HCT116 (cell line): ENCODE measurements around the gene DCTN2.

ENCODE experiments used
- EZH2phosphoT487 ChIP-seq: fragments of 200-600 bp; IDR thresholded peaks from 2 replicates; pipeline ENCODE4 v1.6.1; 2018; ENCODE audit warnings: antibody characterized with exemption, borderline replicate concordance
- POLR2A ChIP-seq: IDR thresholded peaks from 2 replicates; pipeline ENCODE4 v1.7.0; 2011; ENCODE audit warnings: borderline replicate concordance; ENCODE audit not compliant: insufficient read depth, insufficient read length; ENCODE audit errors: extremely low read depth
- POLR2AphosphoS5 ChIP-seq: IDR thresholded peaks from 2 replicates; pipeline ENCODE4 v1.6.1; 2011; ENCODE audit warnings: mild to moderate bottlenecking, low read depth, low read length, moderate library complexity
- SRF ChIP-seq: IDR thresholded peaks from 2 replicates; pipeline ENCODE4 v1.6.1; 2012; ENCODE audit warnings: low read depth
- TF ChIP-seq, protein P1 (sequence below): IDR thresholded peaks from 2 replicates; pipeline ENCODE4 v1.6.1; 2012
- TF ChIP-seq, protein P2 (sequence below), 3 experiments: fragments of 200-600 bp in 1 of 3; sonication (generic) in 1 of 3; IDR thresholded peaks in 2 of 3; conservative IDR thresholded peaks in 1 of 3; 2 replicates each; pipeline ENCODE4 v1.5.1; 2012 to 2017; ENCODE audit warnings: low read depth in 2 of 3, low read length in 2 of 3, antibody characterized with exemption in 1 of 3, borderline replicate concordance in 1 of 3, control low read depth in 1 of 3, mild to moderate bottlenecking in 1 of 3, mixed read lengths in 1 of 3, mixed run types in 1 of 3, moderate library complexity in 1 of 3; ENCODE audit not compliant: insufficient read depth in 1 of 3

DNA sequence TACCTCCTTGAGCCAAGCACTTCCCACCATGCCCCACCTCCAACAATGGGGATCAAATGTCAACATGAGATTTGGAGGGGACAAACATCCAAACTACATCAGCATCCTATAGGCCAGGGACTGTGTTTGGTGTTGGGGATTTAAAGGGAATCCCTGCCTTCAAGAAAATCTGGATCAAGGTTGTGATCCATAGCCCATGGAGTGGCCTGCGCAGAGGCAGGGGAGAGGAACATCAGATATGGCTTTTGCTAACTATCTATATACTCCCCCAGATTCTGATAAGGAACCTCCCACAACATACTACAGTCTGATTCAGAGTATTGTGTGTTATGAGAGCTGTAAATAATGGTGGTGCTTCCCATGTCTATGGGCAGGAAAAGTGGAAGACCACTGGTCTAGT, 7.9 kb upstream of the DCTN2 start:
- no peak for TF ChIP-seq EZH2phosphoT487
- TF ChIP-seq, protein P1, sequence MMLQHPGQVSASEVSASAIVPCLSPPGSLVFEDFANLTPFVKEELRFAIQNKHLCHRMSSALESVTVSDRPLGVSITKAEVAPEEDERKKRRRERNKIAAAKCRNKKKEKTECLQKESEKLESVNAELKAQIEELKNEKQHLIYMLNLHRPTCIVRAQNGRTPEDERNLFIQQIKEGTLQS: no peak
- no peak for TF ChIP-seq POLR2AphosphoS5
- TF ChIP-seq, protein P2, sequence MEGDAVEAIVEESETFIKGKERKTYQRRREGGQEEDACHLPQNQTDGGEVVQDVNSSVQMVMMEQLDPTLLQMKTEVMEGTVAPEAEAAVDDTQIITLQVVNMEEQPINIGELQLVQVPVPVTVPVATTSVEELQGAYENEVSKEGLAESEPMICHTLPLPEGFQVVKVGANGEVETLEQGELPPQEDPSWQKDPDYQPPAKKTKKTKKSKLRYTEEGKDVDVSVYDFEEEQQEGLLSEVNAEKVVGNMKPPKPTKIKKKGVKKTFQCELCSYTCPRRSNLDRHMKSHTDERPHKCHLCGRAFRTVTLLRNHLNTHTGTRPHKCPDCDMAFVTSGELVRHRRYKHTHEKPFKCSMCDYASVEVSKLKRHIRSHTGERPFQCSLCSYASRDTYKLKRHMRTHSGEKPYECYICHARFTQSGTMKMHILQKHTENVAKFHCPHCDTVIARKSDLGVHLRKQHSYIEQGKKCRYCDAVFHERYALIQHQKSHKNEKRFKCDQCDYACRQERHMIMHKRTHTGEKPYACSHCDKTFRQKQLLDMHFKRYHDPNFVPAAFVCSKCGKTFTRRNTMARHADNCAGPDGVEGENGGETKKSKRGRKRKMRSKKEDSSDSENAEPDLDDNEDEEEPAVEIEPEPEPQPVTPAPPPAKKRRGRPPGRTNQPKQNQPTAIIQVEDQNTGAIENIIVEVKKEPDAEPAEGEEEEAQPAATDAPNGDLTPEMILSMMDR (IDR thresholded peaks at IDR 0.05 in 2 of 3, conservative IDR thresholded peaks at IDR 0.05 in 1 of 3; ENCODE audit: borderline replicate concordance in 1 of 3, insufficient read depth in 1 of 3, low read depth in 2 of 3, low read length in 2 of 3): no peak
- TF ChIP-seq SRF: no peak
- no peak for TF ChIP-seq POLR2A
